SK-N-SH (cell line): Measurements from ENCODE around the gene KCNN1.

Experiments
- CHD2 ChIP-seq: fragments of 150-350 bp; IDR thresholded peaks from 2 replicates; pipeline ENCODE4 v1.6.1; 2018; ENCODE audit warnings: low read length; ENCODE audit not compliant: partially characterized antibody
- FOXM1 ChIP-seq: IDR thresholded peaks from 2 replicates; pipeline ENCODE4 v1.4.0; 2012; ENCODE audit warnings: low read depth, mild to moderate bottlenecking
- GABPA ChIP-seq: IDR thresholded peaks from 2 replicates; pipeline ENCODE4 v1.4.0; 2012; ENCODE audit warnings: low read depth, mild to moderate bottlenecking
- GATA2 ChIP-seq: sonication (generic); formaldehyde crosslinking; IDR thresholded peaks from 2 replicates; pipeline ENCODE4 v1.5.0; 2020; ENCODE audit warnings: mild to moderate bottlenecking, missing genetic modification reagents
- RXRA ChIP-seq: IDR thresholded peaks from 2 replicates; pipeline ENCODE4 v1.4.0; 2012; ENCODE audit warnings: low read depth, mild to moderate bottlenecking, borderline replicate concordance
- SMC3 ChIP-seq: IDR thresholded peaks from 2 replicates; pipeline ENCODE4 v1.6.1; 2012; ENCODE audit warnings: low read depth, low read length, improper control_type of control experiment
- TF ChIP-seq, protein P1 (sequence below): fragments of 200-600 bp; sonication (generic); IDR thresholded peaks from 2 replicates; pipeline ENCODE4 v1.6.1; 2017; ENCODE audit warnings: antibody characterized with exemption, mild to moderate bottlenecking, moderate library complexity
- TF ChIP-seq, protein P2 (sequence below): IDR thresholded peaks from 2 replicates; pipeline ENCODE4; 2012

DNA sequence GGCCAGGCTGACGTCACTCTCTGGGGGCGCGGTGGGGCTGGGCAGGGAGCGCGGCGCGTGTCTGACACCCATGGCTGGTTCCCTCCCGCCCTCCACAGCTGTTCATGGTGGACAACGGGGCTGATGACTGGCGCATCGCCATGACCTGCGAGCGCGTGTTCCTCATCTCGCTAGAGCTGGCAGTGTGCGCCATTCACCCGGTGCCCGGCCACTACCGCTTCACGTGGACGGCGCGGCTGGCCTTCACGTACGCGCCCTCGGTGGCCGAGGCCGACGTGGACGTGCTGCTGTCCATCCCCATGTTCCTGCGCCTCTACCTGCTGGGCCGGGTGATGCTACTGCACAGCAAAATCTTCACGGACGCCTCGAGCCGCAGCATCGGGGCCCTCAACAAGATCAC, 14.7 kb downstream of the KCNN1 start:
- TF ChIP-seq, protein P1, sequence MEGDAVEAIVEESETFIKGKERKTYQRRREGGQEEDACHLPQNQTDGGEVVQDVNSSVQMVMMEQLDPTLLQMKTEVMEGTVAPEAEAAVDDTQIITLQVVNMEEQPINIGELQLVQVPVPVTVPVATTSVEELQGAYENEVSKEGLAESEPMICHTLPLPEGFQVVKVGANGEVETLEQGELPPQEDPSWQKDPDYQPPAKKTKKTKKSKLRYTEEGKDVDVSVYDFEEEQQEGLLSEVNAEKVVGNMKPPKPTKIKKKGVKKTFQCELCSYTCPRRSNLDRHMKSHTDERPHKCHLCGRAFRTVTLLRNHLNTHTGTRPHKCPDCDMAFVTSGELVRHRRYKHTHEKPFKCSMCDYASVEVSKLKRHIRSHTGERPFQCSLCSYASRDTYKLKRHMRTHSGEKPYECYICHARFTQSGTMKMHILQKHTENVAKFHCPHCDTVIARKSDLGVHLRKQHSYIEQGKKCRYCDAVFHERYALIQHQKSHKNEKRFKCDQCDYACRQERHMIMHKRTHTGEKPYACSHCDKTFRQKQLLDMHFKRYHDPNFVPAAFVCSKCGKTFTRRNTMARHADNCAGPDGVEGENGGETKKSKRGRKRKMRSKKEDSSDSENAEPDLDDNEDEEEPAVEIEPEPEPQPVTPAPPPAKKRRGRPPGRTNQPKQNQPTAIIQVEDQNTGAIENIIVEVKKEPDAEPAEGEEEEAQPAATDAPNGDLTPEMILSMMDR, result no peak
- no peak for TF ChIP-seq GATA2 (CRISPR knock-in tag)
- no peak for TF ChIP-seq FOXM1
- TF ChIP-seq SMC3, result no peak
- TF ChIP-seq GABPA, result no peak
- no peak for TF ChIP-seq CHD2
- TF ChIP-seq, protein P2, sequence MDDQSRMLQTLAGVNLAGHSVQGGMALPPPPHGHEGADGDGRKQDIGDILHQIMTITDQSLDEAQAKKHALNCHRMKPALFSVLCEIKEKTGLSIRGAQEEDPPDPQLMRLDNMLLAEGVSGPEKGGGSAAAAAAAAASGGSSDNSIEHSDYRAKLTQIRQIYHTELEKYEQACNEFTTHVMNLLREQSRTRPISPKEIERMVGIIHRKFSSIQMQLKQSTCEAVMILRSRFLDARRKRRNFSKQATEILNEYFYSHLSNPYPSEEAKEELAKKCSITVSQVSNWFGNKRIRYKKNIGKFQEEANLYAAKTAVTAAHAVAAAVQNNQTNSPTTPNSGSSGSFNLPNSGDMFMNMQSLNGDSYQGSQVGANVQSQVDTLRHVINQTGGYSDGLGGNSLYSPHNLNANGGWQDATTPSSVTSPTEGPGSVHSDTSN, result no peak
- no peak for TF ChIP-seq RXRA
